Measurements from ENCODE around the gene POP4. TPM values are rescaled to one million over a fixed set of nuclear protein-coding genes. Genes with fewer than 3 reads are reported as not detected.

Gene POP4
- total RNA-seq, 1 donor from 2014 or later, result 26.8 TPM

DNA sequence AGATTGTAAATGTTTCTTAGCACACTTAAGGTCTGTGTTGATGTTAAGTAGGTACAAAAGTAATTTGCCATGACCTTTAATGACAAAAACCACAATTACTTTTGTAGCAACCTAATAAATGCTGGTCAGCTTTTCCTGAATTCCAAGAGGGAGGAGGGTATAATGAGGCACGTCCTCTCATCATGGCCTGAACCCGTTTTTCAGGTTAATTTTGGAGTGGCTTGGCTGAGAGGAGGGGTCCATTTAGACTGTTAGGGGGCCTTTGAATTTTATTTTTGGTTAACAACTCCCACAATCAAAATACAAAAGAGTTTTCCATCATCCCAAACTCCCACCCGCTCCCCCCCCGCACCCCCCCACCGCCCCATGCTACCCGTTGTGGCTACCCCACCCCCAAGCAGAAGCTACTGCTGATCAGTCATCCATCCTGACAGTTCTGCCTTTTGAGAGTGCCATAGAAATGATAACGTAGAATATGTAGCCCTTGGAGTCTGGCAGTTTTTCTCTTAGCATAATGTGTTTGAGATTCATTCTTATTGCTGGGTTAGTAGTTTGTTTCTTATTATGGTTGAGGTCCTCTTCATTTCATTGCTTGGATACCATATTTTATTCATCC lies 44.8 kb downstream of the POP4 start:
- DNase-seq (ENCODE audit: low spot score in 2 of 2), result no peak
- Histone ChIP-seq H3K27me3 (no peaks in the 10 kb centered on the region), H3K4me3 (no peak overlapping the region), H3K36me3 (no peaks in the 10 kb centered on the region), H3K9me3 (no peaks in the 10 kb centered on the region), H3K4me1 (no peaks in the 10 kb centered on the region), H3K27ac (no peak overlapping the region)
- TF ChIP-seq, protein P1, sequence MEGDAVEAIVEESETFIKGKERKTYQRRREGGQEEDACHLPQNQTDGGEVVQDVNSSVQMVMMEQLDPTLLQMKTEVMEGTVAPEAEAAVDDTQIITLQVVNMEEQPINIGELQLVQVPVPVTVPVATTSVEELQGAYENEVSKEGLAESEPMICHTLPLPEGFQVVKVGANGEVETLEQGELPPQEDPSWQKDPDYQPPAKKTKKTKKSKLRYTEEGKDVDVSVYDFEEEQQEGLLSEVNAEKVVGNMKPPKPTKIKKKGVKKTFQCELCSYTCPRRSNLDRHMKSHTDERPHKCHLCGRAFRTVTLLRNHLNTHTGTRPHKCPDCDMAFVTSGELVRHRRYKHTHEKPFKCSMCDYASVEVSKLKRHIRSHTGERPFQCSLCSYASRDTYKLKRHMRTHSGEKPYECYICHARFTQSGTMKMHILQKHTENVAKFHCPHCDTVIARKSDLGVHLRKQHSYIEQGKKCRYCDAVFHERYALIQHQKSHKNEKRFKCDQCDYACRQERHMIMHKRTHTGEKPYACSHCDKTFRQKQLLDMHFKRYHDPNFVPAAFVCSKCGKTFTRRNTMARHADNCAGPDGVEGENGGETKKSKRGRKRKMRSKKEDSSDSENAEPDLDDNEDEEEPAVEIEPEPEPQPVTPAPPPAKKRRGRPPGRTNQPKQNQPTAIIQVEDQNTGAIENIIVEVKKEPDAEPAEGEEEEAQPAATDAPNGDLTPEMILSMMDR (IDR thresholded peaks at IDR 0.05), result no peak
- intact Hi-C loops (cut with DNase I), result no loop called here

DNA sequence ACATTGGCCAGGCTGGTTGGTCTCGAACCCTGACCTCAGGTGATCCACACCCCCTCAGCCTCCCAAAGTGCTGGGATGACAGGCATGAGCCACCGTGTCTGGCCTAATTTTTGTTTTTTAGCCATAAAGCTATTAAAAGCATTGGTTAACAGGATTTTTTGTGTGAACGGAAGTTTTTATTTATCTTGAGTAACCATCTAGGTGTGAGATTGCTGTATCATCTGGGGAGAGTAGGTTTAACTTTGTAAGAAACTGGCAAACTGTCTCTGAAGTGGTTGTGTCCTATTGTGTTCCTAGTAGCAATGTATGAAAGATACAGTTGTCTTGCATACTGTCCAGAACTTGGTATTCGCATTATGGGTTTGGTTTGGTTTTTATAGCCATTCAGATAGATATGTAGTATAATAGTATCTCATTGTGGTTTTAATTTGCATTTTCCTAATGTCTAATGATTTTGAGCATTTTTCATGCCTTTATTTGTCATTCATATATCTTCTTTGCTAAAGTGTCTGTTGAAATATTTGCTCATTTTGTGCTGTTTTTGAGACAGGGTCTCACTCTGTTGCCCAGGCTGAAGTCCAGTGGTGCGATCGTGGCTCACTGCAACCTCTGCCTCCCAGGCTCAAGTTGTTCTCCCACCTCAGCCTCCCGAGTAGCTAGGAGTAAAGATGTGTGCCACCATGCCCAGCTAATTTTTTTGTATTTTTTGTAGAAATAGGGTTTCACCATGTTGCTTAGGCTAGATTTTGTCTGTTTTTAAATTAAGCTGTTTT lies 45.7 kb downstream of the POP4 start:
- H3K27ac ChIP-seq, result no peak overlapping the region
- no peaks in the 10 kb centered on the region for H3K36me3 ChIP-seq
- intact Hi-C loops (cut with DNase I), result no loop called here
- TF ChIP-seq, protein P1 (IDR thresholded peaks at IDR 0.05), result no peak
- DNase-seq (ENCODE audit: low spot score in 2 of 2), result no peak
- no peaks in the 10 kb centered on the region for H3K9me3 ChIP-seq
- H3K4me1 ChIP-seq, result no peaks in the 10 kb centered on the region
- H3K27me3 ChIP-seq, result no peaks in the 10 kb centered on the region
- H3K4me3 ChIP-seq, result no peak overlapping the region

DNA sequence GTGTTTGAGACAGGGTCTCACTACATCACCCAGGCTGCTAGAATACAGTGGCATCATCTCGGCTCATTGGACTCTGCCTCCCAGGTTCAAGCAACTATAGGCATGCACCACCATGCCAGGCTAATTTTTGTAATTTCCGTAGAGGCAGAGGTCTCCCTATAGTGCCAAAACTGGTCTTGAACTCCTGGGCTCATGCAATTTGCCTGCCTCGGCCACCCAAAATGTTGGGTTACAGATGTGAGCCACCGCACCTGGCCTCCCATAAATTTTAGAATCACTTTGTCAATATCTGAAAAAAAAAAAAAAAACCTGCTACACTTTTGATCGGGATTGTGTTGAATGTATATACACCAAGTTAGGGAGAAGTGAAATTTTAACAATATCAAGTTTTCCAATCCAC lies 47.3 kb downstream of the POP4 start:
- TF ChIP-seq, protein P1 (IDR thresholded peaks at IDR 0.05), result no peak
- Histone ChIP-seq H3K4me1 (no peaks in the 10 kb centered on the region), H3K27ac (no peak overlapping the region), H3K27me3 (no peaks in the 10 kb centered on the region), H3K36me3 (no peaks in the 10 kb centered on the region), H3K9me3 (no peaks in the 10 kb centered on the region), H3K4me3 (no peak overlapping the region)
- intact Hi-C loops (cut with DNase I), result no loop called here
- no peak for DNase-seq (ENCODE audit: low spot score in 2 of 2)

DNA sequence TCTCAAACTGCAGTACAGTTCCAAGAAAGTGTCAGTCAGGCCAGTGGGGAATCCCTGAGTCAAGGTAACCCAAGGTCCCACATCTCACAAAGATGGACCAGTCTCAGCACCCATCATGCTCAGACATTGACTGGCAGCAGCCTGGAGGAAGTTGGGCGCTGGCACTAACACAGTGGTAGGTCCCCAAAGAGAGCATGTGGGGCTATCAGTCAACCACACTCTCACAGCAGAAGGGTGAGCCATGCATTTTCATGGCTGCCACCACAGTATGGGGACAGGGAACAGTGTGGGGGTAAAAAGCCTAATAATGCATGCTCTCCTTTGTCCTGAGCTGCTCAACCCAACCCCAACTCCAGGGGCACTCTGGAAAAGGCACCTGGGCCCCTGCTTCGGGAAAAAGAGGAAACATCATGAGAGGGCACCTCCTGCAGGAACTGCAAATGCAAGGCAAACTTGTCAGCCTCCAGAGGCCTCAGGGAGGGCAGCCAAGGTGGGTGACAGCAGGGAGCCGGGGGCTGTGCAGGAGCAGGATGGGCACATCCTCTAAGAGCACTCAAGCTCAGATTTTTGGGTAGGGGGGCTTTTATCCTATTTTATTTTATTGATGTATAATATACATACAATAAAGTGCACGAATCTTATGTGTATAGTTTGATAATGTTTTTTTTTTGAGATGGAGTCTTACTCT lies 49.7 kb downstream of the POP4 start:
- DNase-seq (ENCODE audit: low spot score in 2 of 2), result no peak
- TF ChIP-seq, protein P1 (IDR thresholded peaks at IDR 0.05), result no peak

DNA sequence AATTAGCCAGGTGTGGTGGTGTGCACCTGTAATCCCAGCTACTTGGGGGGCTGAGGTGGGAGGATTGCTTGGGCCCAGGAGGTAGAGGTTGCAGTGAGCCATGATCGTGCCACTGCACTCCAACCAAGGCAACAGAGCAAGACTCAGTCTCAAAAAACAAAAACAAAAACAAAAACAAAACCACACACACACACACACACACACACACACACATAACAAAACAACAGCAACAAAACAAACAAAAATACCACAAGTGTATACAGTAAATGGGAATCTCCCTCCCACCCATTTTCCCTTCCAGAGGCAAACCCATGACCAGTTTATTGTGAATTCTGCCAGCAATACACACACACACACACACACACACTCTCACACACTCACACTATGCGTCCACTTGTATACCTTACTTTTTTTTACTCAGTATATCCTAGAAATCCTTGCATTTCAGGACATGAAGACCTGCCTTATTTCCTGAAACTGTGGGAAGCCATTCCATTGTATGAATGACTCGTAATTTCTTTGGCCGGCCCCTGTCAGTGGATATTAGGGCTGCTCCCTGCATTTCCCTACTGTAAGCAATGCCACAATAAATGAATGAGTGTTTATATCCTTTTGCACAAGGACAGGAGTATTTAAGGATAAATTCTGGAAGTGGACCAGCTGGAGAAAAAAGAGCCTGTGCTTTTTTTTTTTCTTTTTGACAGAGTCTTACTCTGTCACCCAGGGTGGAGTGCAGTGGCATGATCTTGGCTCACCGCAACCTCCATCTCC lies 52.3 kb downstream of the POP4 start:
- Histone ChIP-seq H3K36me3 (no peaks in the 10 kb centered on the region), H3K4me3 (no peak overlapping the region), H3K4me1 (peaks cover 7 to 14% of the 10 kb centered on the region in 2 donors), H3K27ac (no peak overlapping the region), H3K9me3 (no peaks in the 10 kb centered on the region), H3K27me3 (no peaks in the 10 kb centered on the region)
- TF ChIP-seq, protein P1 (IDR thresholded peaks at IDR 0.05), result no peak
- no peak for DNase-seq (ENCODE audit: low spot score in 2 of 2)
- intact Hi-C loops (cut with DNase I), result no loop called here

More for the DNA sequence above, 49.7 kb downstream of the POP4 start:
- Histone ChIP-seq H3K4me3 (no peak overlapping the region), H3K27ac (no peak overlapping the region), H3K4me1 (no peaks in the 10 kb centered on the region), H3K36me3 (no peaks in the 10 kb centered on the region), H3K9me3 (no peaks in the 10 kb centered on the region), H3K27me3 (no peaks in the 10 kb centered on the region)
- intact Hi-C loops (cut with DNase I), result no loop called here

All from ascending aorta (tissue), 2 donors.